Measurements from ENCODE around the gene IFI44. TPM values are rescaled to one million over a fixed set of nuclear protein-coding genes. Genes with fewer than 3 reads are reported as not detected.

IFI44 gene
- polyA plus RNA-seq, 1 experiment, result 6.0 TPM

GRCh38 chr1:78691995-78692747, 42.5 kb downstream of the IFI44 start:
- ChIA-PET CTCF (interaction anchor here (1.5 kb wide), 1 partner anchor 75 kb away, joined by 5 read pairs; no protein-coding TSS in a partner anchor), POLR2A (no interaction called here)
- no peak overlapping the region for H3K27ac ChIP-seq (ENCODE audit: low read depth, low read length)
- no peak for DNase-seq (ENCODE audit: low read depth, low spot score)
- no peaks in the 10 kb centered on the region for H3K9me3 ChIP-seq (ENCODE audit: control insufficient read depth, insufficient read depth, low read length)
- H3K4me3 ChIP-seq (ENCODE audit: low read depth, low read length), result no peak overlapping the region
- no peak for TF ChIP-seq CTCF (IDR thresholded peaks at IDR 0.05; ENCODE audit: low read depth, low read length)
- no peaks in the 10 kb centered on the region for H3K27me3 ChIP-seq (ENCODE audit: control insufficient read depth, insufficient read depth, low read length)

- DNase-seq (ENCODE audit: low read depth, low spot score), result no peak
- Histone ChIP-seq H3K27me3 (ENCODE audit: control insufficient read depth, insufficient read depth, low read length) (no peaks in the 10 kb centered on the region), H3K4me3 (ENCODE audit: low read depth, low read length) (no peak overlapping the region), H3K9me3 (ENCODE audit: control insufficient read depth, insufficient read depth, low read length) (no peaks in the 10 kb centered on the region; the same call in 1 of the 2 replicates), H3K27ac (ENCODE audit: low read depth, low read length) (no peak overlapping the region)
- ChIA-PET CTCF (no interaction called here), POLR2A (no interaction called here)
- TF ChIP-seq CTCF (IDR thresholded peaks at IDR 0.05; ENCODE audit: low read depth, low read length), result no peak
These were observed 50.2 kb downstream of the IFI44 start for GRCh38 chr1:78699813-78700212.

- H3K9me3 ChIP-seq (ENCODE audit: control insufficient read depth, insufficient read depth, low read length), result no peaks in the 10 kb centered on the region; the same call in 1 of the 2 replicates
- H3K4me3 ChIP-seq (ENCODE audit: low read depth, low read length), result no peak overlapping the region
- ChIA-PET POLR2A (no interaction called here), CTCF (no interaction called here)
- H3K27me3 ChIP-seq (ENCODE audit: control insufficient read depth, insufficient read depth, low read length), result no peaks in the 10 kb centered on the region
- no peak for TF ChIP-seq CTCF (IDR thresholded peaks at IDR 0.05; ENCODE audit: low read depth, low read length)
- no peak overlapping the region for H3K27ac ChIP-seq (ENCODE audit: low read depth, low read length)
- no peak for DNase-seq (ENCODE audit: low read depth, low spot score)
These were observed 52.8 kb downstream of the IFI44 start for GRCh38 chr1:78702426-78702825.

- Histone ChIP-seq H3K4me3 (ENCODE audit: low read depth, low read length) (no peak overlapping the region), H3K27me3 (ENCODE audit: control insufficient read depth, insufficient read depth, low read length) (no peaks in the 10 kb centered on the region), H3K9me3 (ENCODE audit: control insufficient read depth, insufficient read depth, low read length) (no peaks in the 10 kb centered on the region; the same call in 1 of the 2 replicates), H3K27ac (ENCODE audit: low read depth, low read length) (no peak overlapping the region)
- CTCF ChIA-PET, result no interaction called here
- POLR2A ChIA-PET, result no interaction called here
- TF ChIP-seq CTCF (IDR thresholded peaks at IDR 0.05; ENCODE audit: low read depth, low read length), result no peak
- DNase-seq (ENCODE audit: low read depth, low spot score), result no peak
These were observed 54.2 kb downstream of the IFI44 start for GRCh38 chr1:78703806-78704205.

GRCh38 chr1:78712467-78713051, 62.9 kb downstream of the IFI44 start:
- no peak for TF ChIP-seq CTCF (IDR thresholded peaks at IDR 0.05; ENCODE audit: low read depth, low read length)
- no peaks in the 10 kb centered on the region for H3K27me3 ChIP-seq (ENCODE audit: control insufficient read depth, insufficient read depth, low read length)
- DNase-seq (ENCODE audit: low read depth, low spot score), result no peak
- no peaks in the 10 kb centered on the region for H3K9me3 ChIP-seq (ENCODE audit: control insufficient read depth, insufficient read depth, low read length)
- H3K4me3 ChIP-seq (ENCODE audit: low read depth, low read length), result no peak overlapping the region
- POLR2A ChIA-PET, result no interaction called here
- CTCF ChIA-PET, result no interaction called here
- no peak overlapping the region for H3K27ac ChIP-seq (ENCODE audit: low read depth, low read length)

Data from AG04450 (cell line).